Measurements from ENCODE around the gene ZNF792. TPM values are rescaled to one million over a fixed set of nuclear protein-coding genes. Genes with fewer than 3 reads are reported as not detected.

Gene ZNF792
- total and polyA plus RNA-seq, 2 of the 4 experiments (the other 2 are of a cell fraction): 1.5 to 4.8 TPM

DNA sequence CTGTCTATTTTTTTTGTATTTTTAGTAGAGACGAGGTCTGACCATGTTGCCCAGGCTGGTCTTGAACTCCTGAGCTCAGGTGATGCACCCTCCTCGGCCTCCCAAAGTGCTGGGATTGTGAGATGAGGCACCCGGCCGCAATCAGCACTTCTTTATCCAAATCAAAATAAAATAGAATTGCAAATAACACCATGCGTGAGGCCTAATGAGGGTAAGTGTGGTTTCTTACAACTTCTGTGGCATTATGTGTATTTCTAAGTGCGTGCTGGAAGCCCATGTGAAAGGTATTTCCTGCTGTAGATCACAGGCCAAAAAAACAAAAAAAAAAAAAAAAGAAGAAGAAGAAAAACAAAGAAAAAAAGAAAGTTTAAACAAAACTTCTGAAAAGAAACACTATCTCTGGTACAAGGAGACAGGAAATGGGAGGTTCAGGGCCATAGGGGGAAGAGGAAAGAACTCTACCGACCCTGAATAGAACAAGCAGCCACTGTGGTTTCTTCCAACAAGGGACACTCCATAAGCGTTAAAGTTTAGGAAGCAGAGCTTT lies 33.1 kb upstream of the ZNF792 start:
- Histone ChIP-seq H2AK5ac (ENCODE audit: low read depth, low read length) (no peak overlapping the region), H4K8ac (ENCODE audit: low read depth in 2 of 2, low read length in 2 of 2) (no peak overlapping the region), H2BK120ac (ENCODE audit: low read depth, low read length) (no peak overlapping the region), H3K56ac (ENCODE audit: extremely low read depth, insufficient read depth, low read length) (no peak overlapping the region), H3K9me1 (ENCODE audit: insufficient read depth, low read length) (peaks cover 5% of the 10 kb centered on the region; the same call in 1 of the 2 replicates), H4K20me1 (ENCODE audit: insufficient read depth, low read length) (peaks cover 12% of the 10 kb centered on the region; the same call in 1 of the 2 replicates), H2AFZ (replicated peaks; ENCODE audit: low read length, poor library complexity) (no peak overlapping the region), H3K4me1 (ENCODE audit: control insufficient read depth, insufficient read depth, low read length) (peaks cover 7% of the 10 kb centered on the region), H3K4me3 (ENCODE audit: insufficient read depth, low read depth, low read length) (no peak overlapping the region), H3K4ac (ENCODE audit: low read depth, low read length) (no peak overlapping the region), H3K18ac (ENCODE audit: low read depth, low read length) (no peak overlapping the region), H3K23ac (ENCODE audit: low read depth, low read length) (no peak overlapping the region), H3K27ac (ENCODE audit: insufficient read depth, low read length) (no peak overlapping the region), H4K91ac (ENCODE audit: insufficient read depth, low read depth, low read length) (no peak overlapping the region), H2BK5ac (ENCODE audit: low read depth, low read length, poor library complexity, severe bottlenecking) (no peak overlapping the region), H3K36me3 (ENCODE audit: control insufficient read depth, insufficient read depth, low read length) (peaks cover 3% of the 10 kb centered on the region; the same call in 1 of the 2 replicates), H3K9ac (ENCODE audit: low read depth, low read length) (no peak overlapping the region), H2BK20ac (ENCODE audit: low read depth, low read length) (no peak overlapping the region), H3K14ac (replicated peaks; ENCODE audit: low read depth, low read length) (0 out of 2 replicates have a peak overlapping the region, but pooled peaks have one; percentile 63), H4K5ac (ENCODE audit: low read depth, low read length) (no peak overlapping the region), H2BK15ac (ENCODE audit: low read depth, low read length) (no peak overlapping the region), H3K79me1 (ENCODE audit: low read depth in 1 of 2, low read length in 2 of 2) (peaks cover 4 to 23% of the 10 kb centered on the region in 2 experiments; a peak in 2 of 4 replicates), H3K27me3 (ENCODE audit: control insufficient read depth, insufficient read depth, low read length) (no peaks in the 10 kb centered on the region), H3K9me3 (ENCODE audit: control insufficient read depth, insufficient read depth, low read length) (peaks cover 2% of the 10 kb centered on the region; the same call in 1 of the 2 replicates), H2AK9ac (replicated peaks; ENCODE audit: low read depth, low read length, poor library complexity) (peak overlapping the region; percentile 38), H3K4me2 (ENCODE audit: low read depth, low read length) (no peak overlapping the region)
- ChIA-PET POLR2A (ENCODE audit: unreplicated experiment) (no interaction called here), CTCF (no interaction called here)
- dilution Hi-C loops (cut with HindIII; ENCODE audit: low sequenced_read_pairs, unreplicated experiment): no loop called here
- intact Hi-C loops (cut with micrococcal nuclease): no loop called here
- no TSS peak for BruUV-seq (replicated peaks)
- DNase-seq (no peak), ATAC-seq (ENCODE audit: low read depth) (no peak)
- TF ChIP-seq BHLHE40 (IDR thresholded peaks at IDR 0.05; ENCODE audit: low read depth, low read length) (no peak), NFE2L2 (IDR thresholded peaks at IDR 0.05; ENCODE audit: low read depth, low read length) (no peak), MAFK (IDR thresholded peaks at IDR 0.05; ENCODE audit: low read depth, low read length) (no peak), POLR2A (IDR thresholded peaks at IDR 0.05; ENCODE audit: low read depth, low read length) (no peak), CEBPB (IDR thresholded peaks at IDR 0.05; ENCODE audit: low read depth, low read length) (no peak), RCOR1 (IDR thresholded peaks at IDR 0.05; ENCODE audit: insufficient replicate concordance, low read length) (no peak), RAD21 (IDR thresholded peaks at IDR 0.05; ENCODE audit: low read length) (no peak), RFX5 (IDR thresholded peaks at IDR 0.05; ENCODE audit: low read depth, low read length) (no peak), MXI1 (IDR thresholded peaks at IDR 0.05; ENCODE audit: borderline replicate concordance, low read depth, low read length) (no peak), CHD1 (IDR thresholded peaks at IDR 0.05; ENCODE audit: low read depth, low read length) (no peak), FOS (IDR thresholded peaks at IDR 0.05; ENCODE audit: low read depth, low read length) (no peak), MAZ (IDR thresholded peaks at IDR 0.05; ENCODE audit: borderline replicate concordance, low read depth, low read length) (no peak), SMC3 (IDR thresholded peaks at IDR 0.05; ENCODE audit: low read depth, low read length) (no peak)
- TF ChIP-seq, protein P1, sequence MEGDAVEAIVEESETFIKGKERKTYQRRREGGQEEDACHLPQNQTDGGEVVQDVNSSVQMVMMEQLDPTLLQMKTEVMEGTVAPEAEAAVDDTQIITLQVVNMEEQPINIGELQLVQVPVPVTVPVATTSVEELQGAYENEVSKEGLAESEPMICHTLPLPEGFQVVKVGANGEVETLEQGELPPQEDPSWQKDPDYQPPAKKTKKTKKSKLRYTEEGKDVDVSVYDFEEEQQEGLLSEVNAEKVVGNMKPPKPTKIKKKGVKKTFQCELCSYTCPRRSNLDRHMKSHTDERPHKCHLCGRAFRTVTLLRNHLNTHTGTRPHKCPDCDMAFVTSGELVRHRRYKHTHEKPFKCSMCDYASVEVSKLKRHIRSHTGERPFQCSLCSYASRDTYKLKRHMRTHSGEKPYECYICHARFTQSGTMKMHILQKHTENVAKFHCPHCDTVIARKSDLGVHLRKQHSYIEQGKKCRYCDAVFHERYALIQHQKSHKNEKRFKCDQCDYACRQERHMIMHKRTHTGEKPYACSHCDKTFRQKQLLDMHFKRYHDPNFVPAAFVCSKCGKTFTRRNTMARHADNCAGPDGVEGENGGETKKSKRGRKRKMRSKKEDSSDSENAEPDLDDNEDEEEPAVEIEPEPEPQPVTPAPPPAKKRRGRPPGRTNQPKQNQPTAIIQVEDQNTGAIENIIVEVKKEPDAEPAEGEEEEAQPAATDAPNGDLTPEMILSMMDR (conservative IDR thresholded peaks at IDR 0.05; ENCODE audit: low read depth, low read length): no peak
- TF ChIP-seq, protein P2, sequence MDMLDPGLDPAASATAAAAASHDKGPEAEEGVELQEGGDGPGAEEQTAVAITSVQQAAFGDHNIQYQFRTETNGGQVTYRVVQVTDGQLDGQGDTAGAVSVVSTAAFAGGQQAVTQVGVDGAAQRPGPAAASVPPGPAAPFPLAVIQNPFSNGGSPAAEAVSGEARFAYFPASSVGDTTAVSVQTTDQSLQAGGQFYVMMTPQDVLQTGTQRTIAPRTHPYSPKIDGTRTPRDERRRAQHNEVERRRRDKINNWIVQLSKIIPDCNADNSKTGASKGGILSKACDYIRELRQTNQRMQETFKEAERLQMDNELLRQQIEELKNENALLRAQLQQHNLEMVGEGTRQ (IDR thresholded peaks at IDR 0.05; ENCODE audit: low read depth, low read length): no peak
- 60% methylated on average over 1 of the region's 8 CpGs; no CpG with 5 or more reads in 1 of the 2 experiments for WGBS, 2 experiments (ENCODE audit: extremely low coverage in 2 of 2, insufficient read length in 1 of 2)
- in situ Hi-C loops (cut with MboI; ENCODE audit: low sequenced_read_pairs): no loop called here

Measured in IMR-90 (cell line).